OCI-LY3 (cell line): ENCODE measurements around the gene ANKS1B.

Source experiments
- H2AFZ ChIP-seq: fragments of 200-600, 300-600 bp; shearing (Covaris generic); 2 replicates; pipeline ENCODE4 v1.6.0; 2014; ENCODE audit warnings: antibody characterized with exemption, low read depth, low read length
- H3K27ac ChIP-seq: fragments of 200-600, 300-600 bp; sonication (generic); 2 replicates; pipeline ENCODE4 v1.5.1; 2014; ENCODE audit warnings: mild to moderate bottlenecking, low read length, moderate library complexity, mixed read lengths
- H3K27me3 ChIP-seq: fragments of 200-600, 300-600 bp; sonication (generic); 2 replicates; pipeline ENCODE4 v1.6.1; 2014; ENCODE audit warnings: low read depth, low read length, mixed read lengths
- H3K36me3 ChIP-seq: fragments of 200-600, 300-600 bp; sonication (generic); replicated peaks from 2 replicates; pipeline ENCODE3; 2014; ENCODE audit warnings: low read depth, low read length, mixed read lengths
- H3K4me1 ChIP-seq: fragments of 300-600, 200-600 bp; sonication (generic); 2 replicates; pipeline ENCODE4 v1.6.1; 2014; ENCODE audit warnings: low read length, mixed read lengths
- H3K4me2 ChIP-seq: fragments of 200-600, 300-600 bp; sonication (generic); 2 replicates; pipeline ENCODE4 v1.6.1; 2014; ENCODE audit warnings: low read length, mixed read lengths
- H3K4me3 ChIP-seq: fragments of 300-600, 200-600 bp; sonication (generic); 2 replicates; pipeline ENCODE4 v1.5.1; 2014; ENCODE audit warnings: antibody characterized with exemption, mild to moderate bottlenecking, low read length, moderate library complexity
- H3K79me2 ChIP-seq: fragments of 300-600, 200-600 bp; shearing (Covaris generic); 2 replicates; pipeline ENCODE4 v1.6.1; 2014; ENCODE audit warnings: mild to moderate bottlenecking, low read length, mixed read lengths
- H3K9ac ChIP-seq: fragments of 300-600, 200-600 bp; shearing (Covaris generic); 2 replicates; pipeline ENCODE4 v1.6.0; 2014; ENCODE audit warnings: mild to moderate bottlenecking, low read length, moderate library complexity
- H3K9me3 ChIP-seq: fragments of 200-600, 300-600 bp; shearing (Covaris generic); 2 replicates; pipeline ENCODE4 v1.6.1; 2014; ENCODE audit warnings: low read length, mixed read lengths; ENCODE audit not compliant: insufficient read depth
- H4K20me1 ChIP-seq: fragments of 200-600, 300-600 bp; sonication (generic); 2 replicates; pipeline ENCODE4 v1.6.1; 2016; ENCODE audit warnings: low read length, mixed read lengths; ENCODE audit not compliant: insufficient read depth
- EZH2phosphoT487 ChIP-seq: fragments of 200-600 bp; shearing (Covaris generic); IDR thresholded peaks from 2 replicates; pipeline ENCODE4 v1.6.1; 2018; ENCODE audit warnings: antibody characterized with exemption, mixed run types, low read depth
- TF ChIP-seq, protein P1 (sequence below): fragments of 200-600, 300-600 bp; sonication (generic); IDR thresholded peaks from 2 replicates; pipeline ENCODE4 v1.5.1; 2014; ENCODE audit warnings: antibody characterized with exemption, low read length, low read depth

Gene ANKS1B

DNA sequence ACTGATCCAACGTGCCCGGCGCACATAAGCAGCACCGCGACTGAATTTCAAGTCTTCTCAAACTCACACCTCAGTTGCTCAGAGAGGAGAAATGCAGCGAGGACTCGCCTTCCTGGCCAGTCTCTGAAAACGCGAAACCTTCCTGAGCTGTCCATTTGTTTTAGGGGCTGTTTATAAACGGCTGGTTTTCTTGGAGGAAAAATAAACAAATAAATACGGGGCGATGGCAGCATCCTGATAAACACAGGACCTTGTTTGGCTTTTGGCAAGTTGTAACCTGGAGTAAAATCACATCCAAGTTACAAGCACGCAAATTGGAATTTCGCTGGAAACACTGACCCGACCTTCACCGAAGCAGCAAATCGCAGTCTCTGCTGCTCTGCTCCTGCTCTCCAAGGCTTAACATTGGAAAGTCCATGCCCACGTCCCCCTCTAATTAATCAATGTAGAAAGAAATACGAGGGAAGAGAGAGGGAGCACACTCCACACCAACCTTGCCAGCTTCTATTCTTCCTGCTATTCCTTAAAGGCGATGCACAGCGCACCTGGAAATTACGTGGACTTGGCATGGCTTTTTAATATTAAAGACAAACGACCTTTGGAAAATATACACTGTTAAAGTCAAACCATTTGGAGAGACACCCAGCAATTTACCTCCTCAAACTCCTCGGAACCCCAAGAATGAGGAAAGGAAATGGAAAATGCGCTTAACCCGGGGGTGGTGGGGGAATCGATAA is 1090.9 kb downstream of the ANKS1B start:
- peaks cover 13% of the 10 kb centered on the region; the same call in 1 of the 2 replicates for H3K27me3 ChIP-seq
- no peaks in the 10 kb centered on the region for H3K4me1 ChIP-seq
- no peak overlapping the region for H2AFZ ChIP-seq
- no peaks in the 10 kb centered on the region for H3K36me3 ChIP-seq
- no peak overlapping the region for H3K4me2 ChIP-seq
- no peak overlapping the region for H3K9ac ChIP-seq
- no peak overlapping the region for H3K27ac ChIP-seq
- no peak overlapping the region for H3K4me3 ChIP-seq
- H3K9me3 ChIP-seq = no peaks in the 10 kb centered on the region
- no peaks in the 10 kb centered on the region for H4K20me1 ChIP-seq
- TF ChIP-seq EZH2phosphoT487 = no peak
- TF ChIP-seq, protein P1, sequence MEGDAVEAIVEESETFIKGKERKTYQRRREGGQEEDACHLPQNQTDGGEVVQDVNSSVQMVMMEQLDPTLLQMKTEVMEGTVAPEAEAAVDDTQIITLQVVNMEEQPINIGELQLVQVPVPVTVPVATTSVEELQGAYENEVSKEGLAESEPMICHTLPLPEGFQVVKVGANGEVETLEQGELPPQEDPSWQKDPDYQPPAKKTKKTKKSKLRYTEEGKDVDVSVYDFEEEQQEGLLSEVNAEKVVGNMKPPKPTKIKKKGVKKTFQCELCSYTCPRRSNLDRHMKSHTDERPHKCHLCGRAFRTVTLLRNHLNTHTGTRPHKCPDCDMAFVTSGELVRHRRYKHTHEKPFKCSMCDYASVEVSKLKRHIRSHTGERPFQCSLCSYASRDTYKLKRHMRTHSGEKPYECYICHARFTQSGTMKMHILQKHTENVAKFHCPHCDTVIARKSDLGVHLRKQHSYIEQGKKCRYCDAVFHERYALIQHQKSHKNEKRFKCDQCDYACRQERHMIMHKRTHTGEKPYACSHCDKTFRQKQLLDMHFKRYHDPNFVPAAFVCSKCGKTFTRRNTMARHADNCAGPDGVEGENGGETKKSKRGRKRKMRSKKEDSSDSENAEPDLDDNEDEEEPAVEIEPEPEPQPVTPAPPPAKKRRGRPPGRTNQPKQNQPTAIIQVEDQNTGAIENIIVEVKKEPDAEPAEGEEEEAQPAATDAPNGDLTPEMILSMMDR = no peak
- no peaks in the 10 kb centered on the region for H3K79me2 ChIP-seq

DNA sequence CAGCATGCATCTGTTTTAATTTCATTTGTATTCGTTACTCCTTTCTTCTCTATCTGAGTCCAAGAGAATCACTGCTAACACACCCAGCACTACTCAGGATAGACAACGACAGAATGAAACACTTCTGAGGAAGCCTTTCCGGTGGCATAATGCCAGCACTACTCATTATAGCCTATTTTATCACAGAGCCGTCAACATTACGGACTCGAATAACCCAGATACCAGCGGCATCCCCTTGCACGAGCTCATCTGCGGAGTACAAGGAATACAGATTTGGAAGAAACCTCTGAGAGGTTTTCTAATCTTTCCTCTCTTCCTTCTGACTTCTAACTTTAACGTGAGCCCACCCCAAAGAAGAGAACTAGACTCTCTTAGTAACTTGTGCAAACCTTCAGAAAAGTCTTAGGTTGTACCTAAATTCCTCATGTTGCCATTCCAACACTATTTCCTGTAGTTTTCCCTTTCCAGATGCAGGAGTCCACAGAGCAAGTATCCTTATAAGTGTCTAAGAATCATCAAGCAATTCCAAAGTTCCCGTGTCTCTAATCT is 1091.5 kb downstream of the ANKS1B start:
- Histone ChIP-seq H3K79me2 (no peaks in the 10 kb centered on the region), H3K9ac (no peak overlapping the region), H3K4me1 (no peaks in the 10 kb centered on the region), H2AFZ (no peak overlapping the region), H3K27me3 (peaks cover 13% of the 10 kb centered on the region; the same call in 1 of the 2 replicates), H3K27ac (no peak overlapping the region), H3K4me2 (no peak overlapping the region), H4K20me1 (no peaks in the 10 kb centered on the region), H3K9me3 (no peaks in the 10 kb centered on the region), H3K36me3 (no peaks in the 10 kb centered on the region), H3K4me3 (no peak overlapping the region)
- TF ChIP-seq, protein P1 = no peak
- TF ChIP-seq EZH2phosphoT487 = no peak

DNA sequence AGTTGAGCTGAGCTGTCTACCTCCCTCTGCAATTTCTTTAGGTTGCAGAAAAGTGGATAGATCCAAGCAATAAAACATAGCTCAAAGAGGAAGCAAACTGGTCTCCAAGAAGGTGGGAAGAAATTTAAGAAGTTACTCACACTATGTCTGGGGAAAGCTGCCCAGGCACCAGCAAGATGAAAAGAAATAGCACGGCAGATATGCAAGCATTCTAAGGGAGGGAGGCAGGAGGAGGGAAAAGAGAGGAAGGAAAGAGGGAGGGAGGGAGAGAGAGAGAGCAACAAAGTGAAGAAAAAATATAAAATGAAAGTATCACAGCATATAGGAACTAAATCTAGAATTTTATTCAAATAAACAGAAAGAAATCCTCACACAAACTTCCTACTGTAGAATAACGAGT is 1099.0 kb downstream of the ANKS1B start:
- Histone ChIP-seq H3K4me1 (no peaks in the 10 kb centered on the region), H4K20me1 (no peaks in the 10 kb centered on the region), H3K27ac (no peak overlapping the region), H3K4me2 (no peak overlapping the region), H3K27me3 (peaks cover 3% of the 10 kb centered on the region; the same call in 1 of the 2 replicates), H3K36me3 (no peaks in the 10 kb centered on the region), H3K9ac (no peak overlapping the region), H2AFZ (no peak overlapping the region), H3K4me3 (no peak overlapping the region), H3K79me2 (no peaks in the 10 kb centered on the region), H3K9me3 (no peaks in the 10 kb centered on the region)
- TF ChIP-seq, protein P1 = no peak
- TF ChIP-seq EZH2phosphoT487 = no peak

DNA sequence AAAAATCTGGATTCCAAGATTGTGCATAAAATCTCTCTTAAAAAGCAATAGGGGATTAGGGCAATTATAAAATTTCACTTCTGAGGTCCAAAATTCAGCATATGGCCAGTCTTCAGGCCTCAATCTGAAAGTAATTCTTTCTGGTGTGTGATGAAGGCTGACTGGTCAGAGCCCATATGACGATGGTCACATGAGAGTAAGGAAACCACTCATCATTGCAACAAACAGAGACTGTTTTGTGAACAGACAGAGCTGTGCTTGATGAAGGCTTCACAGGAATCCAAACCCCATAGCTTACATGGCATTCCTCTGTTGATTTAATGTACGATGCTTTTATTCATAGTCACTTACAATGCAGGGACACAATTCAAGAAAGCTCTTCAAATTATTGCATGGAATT is 1101.5 kb downstream of the ANKS1B start:
- H3K4me2 ChIP-seq = no peak overlapping the region
- peaks cover 15% of the 10 kb centered on the region for H3K27me3 ChIP-seq
- no peaks in the 10 kb centered on the region for H3K9me3 ChIP-seq
- H3K9ac ChIP-seq = no peak overlapping the region
- H3K4me3 ChIP-seq = no peak overlapping the region
- H4K20me1 ChIP-seq = no peaks in the 10 kb centered on the region
- no peaks in the 10 kb centered on the region for H3K79me2 ChIP-seq
- H2AFZ ChIP-seq = no peak overlapping the region
- no peak for TF ChIP-seq EZH2phosphoT487
- no peaks in the 10 kb centered on the region for H3K36me3 ChIP-seq
- H3K4me1 ChIP-seq = no peaks in the 10 kb centered on the region
- H3K27ac ChIP-seq = no peak overlapping the region
